ENCODE measurements around the gene ERI3.

ERI3 gene

GRCh38 chr1:44297695-44298400 lies 57.2 kb downstream of the ERI3 start:
- no peak for DNase-seq (ENCODE audit: low spot score)
- no peak overlapping the region for H3K27ac ChIP-seq (ENCODE audit: poor library complexity, severe bottlenecking)
- H3K36me3 ChIP-seq (ENCODE audit: low read depth) = peaks cover 20% of the 10 kb centered on the region

GRCh38 chr1:44296806-44297205 lies 58.3 kb downstream of the ERI3 start:
- H3K27me3 ChIP-seq (ENCODE audit: insufficient read depth, poor library complexity, severe bottlenecking) = no peaks in the 10 kb centered on the region
- no peaks in the 10 kb centered on the region for H3K9me3 ChIP-seq (ENCODE audit: severe bottlenecking)
- H3K36me3 ChIP-seq (ENCODE audit: low read depth) = peaks cover 20% of the 10 kb centered on the region
- H3K4me1 ChIP-seq (ENCODE audit: insufficient read depth, poor library complexity, severe bottlenecking) = no peaks in the 10 kb centered on the region
- ATAC-seq (ENCODE audit: low read depth) (no peak), DNase-seq (ENCODE audit: low spot score) (no peak)
- TF ChIP-seq CTCF (IDR thresholded peaks at IDR 0.05; ENCODE audit: poor library complexity, severe bottlenecking) = no peak
- no peak overlapping the region for H3K4me3 ChIP-seq (ENCODE audit: severe bottlenecking)
- no peak overlapping the region for H3K27ac ChIP-seq (ENCODE audit: poor library complexity, severe bottlenecking)

More at GRCh38 chr1:44297695-44298400, 57.2 kb downstream of the ERI3 start:
- H3K4me3 ChIP-seq (ENCODE audit: severe bottlenecking) = no peak overlapping the region
- no peaks in the 10 kb centered on the region for H3K9me3 ChIP-seq (ENCODE audit: severe bottlenecking)
- no peak for ATAC-seq (ENCODE audit: low read depth)
- no peaks in the 10 kb centered on the region for H3K4me1 ChIP-seq (ENCODE audit: insufficient read depth, poor library complexity, severe bottlenecking)
- no peak for TF ChIP-seq CTCF (IDR thresholded peaks at IDR 0.05; ENCODE audit: poor library complexity, severe bottlenecking)
- no peaks in the 10 kb centered on the region for H3K27me3 ChIP-seq (ENCODE audit: insufficient read depth, poor library complexity, severe bottlenecking)

DNA sequence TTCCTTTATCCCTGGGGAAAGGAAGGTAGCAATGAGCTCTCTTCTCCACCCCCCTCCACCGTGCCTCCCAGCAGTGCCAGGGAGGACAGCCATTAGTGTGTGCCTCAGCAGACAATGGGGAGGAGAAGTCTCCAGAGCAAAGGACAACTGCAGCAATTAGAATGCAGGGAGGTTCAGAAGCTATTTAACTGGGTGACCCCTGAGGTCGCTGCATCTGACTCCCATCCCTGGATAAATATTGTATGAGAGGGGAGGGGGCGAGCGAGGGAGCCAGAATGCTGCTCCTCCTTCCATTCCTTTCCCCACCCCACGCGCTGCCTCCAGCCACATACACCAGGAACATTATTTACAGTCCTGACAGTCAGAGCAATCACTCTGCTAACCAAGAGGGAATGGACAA lies 59.0 kb downstream of the ERI3 start:
- DNase-seq (ENCODE audit: low spot score) = no peak

DNA sequence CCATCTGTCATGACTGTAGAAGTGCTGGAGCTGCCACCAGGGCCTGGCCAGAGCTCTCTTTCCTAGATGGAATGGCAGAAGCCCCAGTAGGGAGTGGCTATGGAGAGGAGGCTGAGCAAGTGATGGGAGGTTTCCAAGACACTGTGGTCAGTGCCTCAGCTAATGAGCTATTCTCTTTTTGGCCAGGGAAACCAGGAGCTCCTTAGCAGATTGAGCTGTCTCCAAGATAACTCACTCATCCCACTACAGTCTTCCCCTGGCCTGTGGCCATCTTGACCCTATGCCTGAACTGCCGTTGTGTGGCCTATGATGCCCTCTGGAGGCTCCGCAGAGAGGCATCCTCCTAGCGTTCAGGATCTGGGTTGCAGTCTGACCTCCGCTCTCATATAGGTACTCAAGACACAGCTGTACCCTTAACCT lies 60.5 kb downstream of the ERI3 start:
- no peaks in the 10 kb centered on the region for H3K27me3 ChIP-seq (ENCODE audit: insufficient read depth, poor library complexity, severe bottlenecking)
- no peak for TF ChIP-seq CTCF (IDR thresholded peaks at IDR 0.05; ENCODE audit: poor library complexity, severe bottlenecking)
- no peaks in the 10 kb centered on the region for H3K4me1 ChIP-seq (ENCODE audit: insufficient read depth, poor library complexity, severe bottlenecking)
- H3K9me3 ChIP-seq (ENCODE audit: severe bottlenecking) = no peaks in the 10 kb centered on the region
- ATAC-seq (ENCODE audit: low read depth) = no peak
- no peak for DNase-seq (ENCODE audit: low spot score)
- no peak overlapping the region for H3K27ac ChIP-seq (ENCODE audit: poor library complexity, severe bottlenecking)
- H3K36me3 ChIP-seq (ENCODE audit: low read depth) = peaks cover 17% of the 10 kb centered on the region
- H3K4me3 ChIP-seq (ENCODE audit: severe bottlenecking) = no peak overlapping the region

More for the DNA sequence above, 59.0 kb downstream of the ERI3 start:
- no peaks in the 10 kb centered on the region for H3K9me3 ChIP-seq (ENCODE audit: severe bottlenecking)
- peaks cover 20% of the 10 kb centered on the region for H3K36me3 ChIP-seq (ENCODE audit: low read depth)
- no peak for TF ChIP-seq CTCF (IDR thresholded peaks at IDR 0.05; ENCODE audit: poor library complexity, severe bottlenecking)
- H3K27ac ChIP-seq (ENCODE audit: poor library complexity, severe bottlenecking) = no peak overlapping the region
- no peak overlapping the region for H3K4me3 ChIP-seq (ENCODE audit: severe bottlenecking)
- no peak for ATAC-seq (ENCODE audit: low read depth)
- no peaks in the 10 kb centered on the region for H3K4me1 ChIP-seq (ENCODE audit: insufficient read depth, poor library complexity, severe bottlenecking)
- no peaks in the 10 kb centered on the region for H3K27me3 ChIP-seq (ENCODE audit: insufficient read depth, poor library complexity, severe bottlenecking)

GRCh38 chr1:44293761-44294315 lies 61.2 kb downstream of the ERI3 start:
- H3K27ac ChIP-seq (ENCODE audit: poor library complexity, severe bottlenecking) = no peak overlapping the region
- no peak for TF ChIP-seq CTCF (IDR thresholded peaks at IDR 0.05; ENCODE audit: poor library complexity, severe bottlenecking)
- no peaks in the 10 kb centered on the region for H3K9me3 ChIP-seq (ENCODE audit: severe bottlenecking)
- peaks cover 17% of the 10 kb centered on the region for H3K36me3 ChIP-seq (ENCODE audit: low read depth)
- no peak for ATAC-seq (ENCODE audit: low read depth)
- H3K4me3 ChIP-seq (ENCODE audit: severe bottlenecking) = no peak overlapping the region
- H3K27me3 ChIP-seq (ENCODE audit: insufficient read depth, poor library complexity, severe bottlenecking) = no peaks in the 10 kb centered on the region
- H3K4me1 ChIP-seq (ENCODE audit: insufficient read depth, poor library complexity, severe bottlenecking) = no peaks in the 10 kb centered on the region
- no peak for DNase-seq (ENCODE audit: low spot score)

All from RWPE2 (cell line).